GM12878 (cell line): Measurements from ENCODE around the gene CCL16. TPM values are rescaled to one million over a fixed set of nuclear protein-coding genes. Genes with fewer than 3 reads are reported as not detected.

Experiments used
- ATAC-seq: fragments of 200-7000 bp; cut with Tn5 transposase; 3 replicates; pipeline ENCODE4 v1.9.1; 2020; ENCODE audit warnings: mild to moderate bottlenecking, moderate library complexity
- BruUV-seq: library from RNA; stranded (reverse); fragments of 400-500 nt; replicated peaks from 2 replicates; lab custom pipeline; 2021; lab: Mats Ljungman, UMichigan
- CTCF ChIA-PET: fragments of 300-600 bp; sonication (Branson Sonifier 250); formaldehyde crosslinking; extraction: SDS; loops from one replicate; lab custom pipeline; 2021; ENCODE audit warnings: inconsistent platforms; lab: Yijun Ruan, JAX
- POLR2A ChIA-PET: fragments of 350-600 bp; formaldehyde crosslinking; extraction: SDS; loops from one replicate; lab custom pipeline; 2021; ENCODE audit warnings: inconsistent platforms; lab: Charles Lee
- RAD21 ChIA-PET: fragments of 300-600 bp; sonication (Branson Sonifier 250); formaldehyde crosslinking; loops from one replicate; lab custom pipeline; 2023; ENCODE audit warnings: antibody characterized with exemption; ENCODE audit not compliant: unreplicated experiment; lab: Charles Lee
- SMC1A ChIA-PET: fragments of 300-600 bp; sonication (Branson Sonifier 250); formaldehyde crosslinking; loops from one replicate; lab custom pipeline; 2023; ENCODE audit not compliant: unreplicated experiment, uncharacterized antibody; lab: Charles Lee
- DNase-seq: peaks from one replicate; pipeline ENCODE4 v3.0.0-alpha.2; 2011; ENCODE audit warnings: low read depth, low spot score
- FAIRE-seq: peaks from 3 replicates; lab custom pipeline; 2011; peaks lifted over from hg19 to GRCh38; lab: Jason Lieb, UNC
- H2AFZ ChIP-seq: 2 replicates; pipeline ENCODE4 v1.6.0; 2011; ENCODE audit warnings: low read depth, low read length, control low read depth; ENCODE audit not compliant: control insufficient read depth
- H3K27ac ChIP-seq: 2 replicates; pipeline ENCODE4 v1.5.1; 2011; ENCODE audit warnings: control low read depth; ENCODE audit not compliant: control insufficient read depth, insufficient read depth
- H3K27me3 ChIP-seq, 2 experiments: replicated peaks in 1 of 2; 2 replicates each; pipeline versions ENCODE4 v1.6.0 to v1.6.1; 2011; ENCODE audit warnings: low read length in 1 of 2; ENCODE audit not compliant: control insufficient read depth in 2 of 2, insufficient read depth in 2 of 2
- H3K36me3 ChIP-seq, 2 experiments: 2 replicates each; pipeline ENCODE4 v1.5.1; 2011; ENCODE audit warnings: low read length in 1 of 2; ENCODE audit not compliant: control insufficient read depth in 2 of 2, insufficient read depth in 2 of 2
- H3K4me1 ChIP-seq: 2 replicates; pipeline ENCODE4 v1.6.1; 2011; ENCODE audit warnings: mild to moderate bottlenecking, low read length, moderate library complexity, mixed read lengths; ENCODE audit not compliant: control insufficient read depth, insufficient read depth
- H3K4me2 ChIP-seq: 2 replicates; pipeline ENCODE4 v1.6.0; 2011; ENCODE audit warnings: control low read depth; ENCODE audit not compliant: control insufficient read depth, insufficient read depth
- H3K4me3 ChIP-seq: fragments of 200-600 bp; sonication (generic); 2 replicates; pipeline ENCODE4 v1.5.1; 2016
- H3K79me2 ChIP-seq: 2 replicates; pipeline ENCODE4 v1.6.0; 2011; ENCODE audit warnings: low read length; ENCODE audit not compliant: control insufficient read depth, insufficient read depth
- H3K9ac ChIP-seq: 2 replicates; pipeline ENCODE4 v1.8.0; 2011; ENCODE audit warnings: low read length, control low read depth, mixed read lengths; ENCODE audit not compliant: control insufficient read depth, insufficient read depth
- H3K9me3 ChIP-seq: replicated peaks from 3 replicates; pipeline ENCODE4 v1.5.1; 2011; ENCODE audit warnings: mild to moderate bottlenecking, low read length; ENCODE audit not compliant: control insufficient read depth, insufficient read depth
- H4K20me1 ChIP-seq: 2 replicates; pipeline ENCODE4 v1.6.0; 2011; ENCODE audit not compliant: control insufficient read depth, insufficient read depth
- BACH1 ChIP-seq: fragments of 450-650 bp; IDR thresholded peaks from 2 replicates; pipeline ENCODE4 v1.6.1; 2017; ENCODE audit warnings: mild to moderate bottlenecking, borderline replicate concordance
- BHLHE40 ChIP-seq, 2 experiments: fragments of 450-650 bp in 1 of 2; IDR thresholded peaks; 2 replicates each; pipeline ENCODE4 v1.6.1; 2011 to 2017; ENCODE audit warnings: low read depth in 2 of 2, borderline replicate concordance in 1 of 2, improper control_type of control experiment in 1 of 2, low read length in 1 of 2, mild to moderate bottlenecking in 1 of 2
- ETV6 ChIP-seq, 2 experiments: fragments of 450-650 bp in 1 of 2; IDR thresholded peaks in 1 of 2; conservative IDR thresholded peaks in 1 of 2; 2 replicates each; pipeline ENCODE4 v1.6.1; 2014; ENCODE audit warnings: antibody characterized with exemption in 1 of 2, borderline replicate concordance in 1 of 2, low read depth in 1 of 2, mild to moderate bottlenecking in 1 of 2, moderate library complexity in 1 of 2
- FOS ChIP-seq: IDR thresholded peaks from 3 replicates; pipeline ENCODE4 v1.6.1; 2011; ENCODE audit warnings: borderline replicate concordance; ENCODE audit not compliant: insufficient read length; ENCODE audit errors: extremely low read depth
- HCFC1 ChIP-seq: fragments of 150-350 bp; IDR thresholded peaks from 2 replicates; pipeline ENCODE4 v1.6.1; 2014; ENCODE audit warnings: low read length
- KDM1A ChIP-seq: fragments of 200-600 bp; sonication (generic); IDR thresholded peaks from 2 replicates; pipeline ENCODE4 v1.6.1; 2016; ENCODE audit warnings: borderline replicate concordance
- MEF2B ChIP-seq: fragments of 450-650 bp; IDR thresholded peaks from 2 replicates; pipeline ENCODE4 v1.6.1; 2018; ENCODE audit warnings: mild to moderate bottlenecking, moderate library complexity; ENCODE audit not compliant: partially characterized antibody, poor library complexity, severe bottlenecking
- POLR2A ChIP-seq: IDR thresholded peaks from 2 replicates; pipeline ENCODE4 v1.6.1; 2011; ENCODE audit warnings: low read depth, mild to moderate bottlenecking, low read length
- RAD21 ChIP-seq: IDR thresholded peaks from 2 replicates; pipeline ENCODE4 v1.6.1; 2011; ENCODE audit warnings: mild to moderate bottlenecking, low read depth, low read length, moderate library complexity; ENCODE audit not compliant: insufficient read depth
- SPI1 ChIP-seq: IDR thresholded peaks from 2 replicates; pipeline ENCODE4 v1.6.1; 2011; ENCODE audit warnings: low read depth, mild to moderate bottlenecking, low read length, moderate library complexity, borderline replicate concordance; ENCODE audit not compliant: insufficient read depth
- TAF1 ChIP-seq: IDR thresholded peaks from 2 replicates; pipeline ENCODE4 v1.6.1; 2011; ENCODE audit warnings: mild to moderate bottlenecking, low read depth, low read length, borderline replicate concordance
- ZNF687 ChIP-seq: fragments of 450-650 bp; IDR thresholded peaks from 2 replicates; pipeline ENCODE4 v1.6.1; 2017; ENCODE audit warnings: mild to moderate bottlenecking, moderate library complexity
- WGBS: methylation state at CpG from one replicate; pipeline ENCODE4 v1.1.6; 2016; ENCODE audit warnings: low lambda C conversion rate; ENCODE audit not compliant: insufficient replicate concordance, insufficient coverage; ENCODE audit errors: missing lambda C conversion rate; 5-methylcytosine and 5-hydroxymethylcytosine counted together
- in situ Hi-C: fragments of 300-500 bp; cut with MboI; formaldehyde crosslinking; loops from 9 replicates; pipeline ENCODE4 v1.14.3; 2018; ENCODE audit warnings: mixed read lengths
- intact Hi-C: fragments of 100-400 bp; cut with micrococcal nuclease; formaldehyde crosslinking; loops from one replicate; pipeline ENCODE4 v1.14.2; 2022; ENCODE audit not compliant: unreplicated experiment
- polyA plus RNA-seq, 11 experiments: library from polyadenylated mRNA; depleted of rRNA in 4 of 11; unstranded in 6 of 11; stranded (reverse) in 5 of 11; fragments of >200 nt; fragmentation: Nextera tagmentation in 4 of 11; fragmentation: Illumina TruSeq in 1 of 11; extraction: Ambion mirVana in 4 of 11; extraction: Trizol in 1 of 11; gene quantifications; 1 replicate in 1 of 11; 2 replicates in 10 of 11; pipeline versions ENCODE4 v1.2.1 to v1.2.3, GENCODE V29; 2011 to 2016; ENCODE audit warnings: inconsistent platforms in 2 of 11, missing spikeins in 2 of 11, low read depth in 1 of 11
- total RNA-seq, 4 experiments: library from RNA; depleted of rRNA in 3 of 4; stranded (reverse); fragments of >200 nt in 3 of 4; fragmentation: Illumina TruSeq in 1 of 4; extraction: Trizol in 1 of 4; gene quantifications; 2 replicates each; pipeline versions ENCODE4 v1.2.1 to v1.2.3, GENCODE V29; 2013 to 2021

Gene CCL16
- total and polyA plus RNA-seq, 10 of the 15 experiments (the other 5 are each of a cell fraction or from before 2014, with no cell fraction given): not detected

- H3K27ac ChIP-seq: no peak overlapping the region
- no TSS peak for BruUV-seq
- FAIRE-seq (no peak), ATAC-seq (no peak), DNase-seq (no peak)
- no peak overlapping the region for H3K4me2 ChIP-seq
- no peak overlapping the region for H2AFZ ChIP-seq
- H3K79me2 ChIP-seq: no peaks in the 10 kb centered on the region
- TF ChIP-seq SPI1: no peak
- TF ChIP-seq KDM1A: no peak
- TF ChIP-seq FOS: no peak
- TF ChIP-seq MEF2B: no peak
- H4K20me1 ChIP-seq: no peaks in the 10 kb centered on the region
- in situ Hi-C loops: no loop called here
- H3K4me3 ChIP-seq: no peak overlapping the region
- H3K36me3 ChIP-seq: no peaks in the 10 kb centered on the region
- intact Hi-C loops: no loop called here
- peaks cover 3% of the 10 kb centered on the region; the same call in 2 of the 3 replicates for H3K9me3 ChIP-seq
- POLR2A ChIA-PET: interaction anchor here (1.0 to 1.4 kb wide), 2 partner anchors 9 to 45 kb away, joined by 3 to 4 read pairs; no protein-coding TSS in a partner anchor
- CTCF ChIA-PET: interaction anchor here (1.3 to 2.4 kb wide), 2 partner anchors 9 to 22 kb away, joined by 4 to 11 read pairs; no protein-coding TSS in a partner anchor
- no peak overlapping the region for H3K9ac ChIP-seq
- SMC1A ChIA-PET: interaction anchor here (0.6 to 2.0 kb wide), 5 partner anchors 14 to 152 kb away, joined by 3 to 10 read pairs (median 4); no protein-coding TSS in a partner anchor
- WGBS: 79% methylated on average over 2 of the region's 2 CpGs
- RAD21 ChIA-PET: no interaction called here
- H3K4me1 ChIP-seq: no peaks in the 10 kb centered on the region
- H3K27me3 ChIP-seq: no peaks in the 10 kb centered on the region
These were observed 9.8 kb upstream of the CCL16 start for GRCh38 chr17:35991075-35991474.

- intact Hi-C loops: no loop called here
- DNase-seq: no peak
- TF ChIP-seq BACH1 (no peak), POLR2A (no peak), ZNF687 (no peak), TAF1 (no peak), RAD21 (no peak), HCFC1 (no peak), ETV6 (conservative IDR thresholded peaks at IDR 0.05 in 1 of 2, IDR thresholded peaks at IDR 0.05 in 1 of 2; ENCODE audit: borderline replicate concordance in 1 of 2, low read depth in 1 of 2) (no peak), BHLHE40 (IDR thresholded peaks at IDR 0.05; ENCODE audit: borderline replicate concordance in 1 of 2, low read depth in 2 of 2, low read length in 1 of 2) (no peak)
These were observed 6.9 kb upstream of the CCL16 start for GRCh38 chr17:35988164-35988563.

More at GRCh38 chr17:35988164-35988563, 6.9 kb upstream of the CCL16 start:
- Histone ChIP-seq H3K4me3 (no peak overlapping the region), H3K9me3 (peaks cover 2% of the 10 kb centered on the region; the same call in 2 of the 3 replicates), H3K27ac (no peak overlapping the region), H3K36me3 (no peaks in the 10 kb centered on the region), H3K4me1 (no peaks in the 10 kb centered on the region), H2AFZ (no peak overlapping the region), H3K79me2 (no peaks in the 10 kb centered on the region), H3K27me3 (no peaks in the 10 kb centered on the region), H4K20me1 (no peaks in the 10 kb centered on the region), H3K9ac (no peak overlapping the region), H3K4me2 (no peak overlapping the region)
- ChIA-PET POLR2A (no interaction called here), RAD21 (interaction anchor here (1.0 kb wide), 1 partner anchor 83 kb away, joined by 3 read pairs; no protein-coding TSS in a partner anchor), SMC1A (interaction anchor here (1.3 to 1.7 kb wide), 3 partner anchors 10 to 161 kb away, joined by 3 to 8 read pairs (median 7); no protein-coding TSS in a partner anchor), CTCF (interaction anchor here (1.1 to 1.8 kb wide), 2 partner anchors 11 to 161 kb away, joined by 3 to 7 read pairs; no protein-coding TSS in a partner anchor)
- ATAC-seq (no peak), FAIRE-seq (no peak)
- in situ Hi-C loops: no loop called here
- no TSS peak for BruUV-seq
